PC-3 (cell line): ENCODE measurements around the gene INPP5F.

Experiments used
- EZH2 ChIP-seq: fragments of 300-600 bp; sonication (generic); IDR thresholded peaks from one replicate; pipeline ENCODE4 v1.6.1; 2017; ENCODE audit warnings: antibody characterized with exemption, mild to moderate bottlenecking, low read length; ENCODE audit not compliant: unreplicated experiment
- EZH2phosphoT487 ChIP-seq: fragments of 300-600 bp; sonication (generic); IDR thresholded peaks from 2 replicates; pipeline ENCODE4 v1.6.1; 2018; ENCODE audit warnings: mild to moderate bottlenecking, antibody characterized with exemption, low read length, borderline replicate concordance

DNA sequence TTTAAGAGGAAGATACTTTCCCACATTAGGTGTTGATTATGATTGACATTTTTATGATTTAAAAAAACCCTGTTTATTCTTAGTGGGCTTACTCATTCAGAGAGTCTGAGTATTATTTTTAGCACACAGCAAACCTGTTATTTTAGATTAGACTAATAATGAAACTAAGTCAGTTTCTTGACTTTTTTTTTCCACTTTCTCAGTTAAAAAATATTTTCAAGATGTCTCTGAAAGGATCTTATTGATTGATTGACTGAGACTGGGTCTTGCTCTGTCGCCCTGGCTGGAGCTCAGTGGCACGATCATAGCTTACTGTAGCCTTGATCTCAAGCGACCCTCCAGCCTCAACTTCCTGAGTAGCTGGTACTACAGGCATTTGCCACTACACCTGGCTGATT is 20.4 kb upstream of the INPP5F start:
- TF ChIP-seq EZH2phosphoT487 (no peak), EZH2 (no peak)
